ENCODE results near the gene ZNF366.

ZNF366 gene, protein sequence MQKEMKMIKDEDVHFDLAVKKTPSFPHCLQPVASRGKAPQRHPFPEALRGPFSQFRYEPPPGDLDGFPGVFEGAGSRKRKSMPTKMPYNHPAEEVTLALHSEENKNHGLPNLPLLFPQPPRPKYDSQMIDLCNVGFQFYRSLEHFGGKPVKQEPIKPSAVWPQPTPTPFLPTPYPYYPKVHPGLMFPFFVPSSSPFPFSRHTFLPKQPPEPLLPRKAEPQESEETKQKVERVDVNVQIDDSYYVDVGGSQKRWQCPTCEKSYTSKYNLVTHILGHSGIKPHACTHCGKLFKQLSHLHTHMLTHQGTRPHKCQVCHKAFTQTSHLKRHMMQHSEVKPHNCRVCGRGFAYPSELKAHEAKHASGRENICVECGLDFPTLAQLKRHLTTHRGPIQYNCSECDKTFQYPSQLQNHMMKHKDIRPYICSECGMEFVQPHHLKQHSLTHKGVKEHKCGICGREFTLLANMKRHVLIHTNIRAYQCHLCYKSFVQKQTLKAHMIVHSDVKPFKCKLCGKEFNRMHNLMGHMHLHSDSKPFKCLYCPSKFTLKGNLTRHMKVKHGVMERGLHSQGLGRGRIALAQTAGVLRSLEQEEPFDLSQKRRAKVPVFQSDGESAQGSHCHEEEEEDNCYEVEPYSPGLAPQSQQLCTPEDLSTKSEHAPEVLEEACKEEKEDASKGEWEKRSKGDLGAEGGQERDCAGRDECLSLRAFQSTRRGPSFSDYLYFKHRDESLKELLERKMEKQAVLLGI

DNA sequence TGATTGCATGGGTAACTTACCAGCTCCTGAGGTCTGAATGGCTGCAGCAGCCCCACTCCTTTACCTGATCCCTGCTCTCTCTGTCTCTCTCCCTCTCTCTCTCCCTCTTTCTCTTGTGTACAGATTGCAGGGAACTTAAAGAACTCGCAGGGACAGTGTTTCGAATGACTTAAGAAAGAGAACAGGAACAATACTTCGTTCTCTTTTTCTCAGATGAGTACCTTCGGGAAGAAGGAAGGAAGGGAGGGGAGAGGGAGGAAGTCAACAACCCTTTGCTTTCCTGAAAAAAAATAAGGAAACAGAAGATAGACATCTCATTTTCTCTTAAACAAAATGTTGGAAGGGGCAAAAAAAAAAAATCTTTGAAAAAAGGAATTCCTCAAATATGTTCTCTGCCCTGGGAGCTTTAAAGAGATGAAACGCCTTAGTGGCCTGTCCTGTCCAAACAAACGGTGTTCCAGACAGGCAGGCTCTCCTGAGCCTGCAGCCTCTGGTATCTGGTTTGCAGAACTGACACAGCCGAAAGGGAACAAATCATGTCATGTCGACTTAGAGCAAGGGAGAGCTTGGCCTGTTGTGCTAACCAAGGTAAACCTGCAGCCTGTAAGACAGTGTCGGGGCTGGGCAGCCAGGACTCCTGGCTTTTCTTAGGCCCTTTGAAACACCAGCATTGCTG is at the start of gene ZNF366:
TSS of gene ZNF366 (minus strand) at position 180 of the 676 bp plus-strand sequence. CDS start 45,914 bp downstream, outside the sequence.
- DNase-seq = no peak

DNA sequence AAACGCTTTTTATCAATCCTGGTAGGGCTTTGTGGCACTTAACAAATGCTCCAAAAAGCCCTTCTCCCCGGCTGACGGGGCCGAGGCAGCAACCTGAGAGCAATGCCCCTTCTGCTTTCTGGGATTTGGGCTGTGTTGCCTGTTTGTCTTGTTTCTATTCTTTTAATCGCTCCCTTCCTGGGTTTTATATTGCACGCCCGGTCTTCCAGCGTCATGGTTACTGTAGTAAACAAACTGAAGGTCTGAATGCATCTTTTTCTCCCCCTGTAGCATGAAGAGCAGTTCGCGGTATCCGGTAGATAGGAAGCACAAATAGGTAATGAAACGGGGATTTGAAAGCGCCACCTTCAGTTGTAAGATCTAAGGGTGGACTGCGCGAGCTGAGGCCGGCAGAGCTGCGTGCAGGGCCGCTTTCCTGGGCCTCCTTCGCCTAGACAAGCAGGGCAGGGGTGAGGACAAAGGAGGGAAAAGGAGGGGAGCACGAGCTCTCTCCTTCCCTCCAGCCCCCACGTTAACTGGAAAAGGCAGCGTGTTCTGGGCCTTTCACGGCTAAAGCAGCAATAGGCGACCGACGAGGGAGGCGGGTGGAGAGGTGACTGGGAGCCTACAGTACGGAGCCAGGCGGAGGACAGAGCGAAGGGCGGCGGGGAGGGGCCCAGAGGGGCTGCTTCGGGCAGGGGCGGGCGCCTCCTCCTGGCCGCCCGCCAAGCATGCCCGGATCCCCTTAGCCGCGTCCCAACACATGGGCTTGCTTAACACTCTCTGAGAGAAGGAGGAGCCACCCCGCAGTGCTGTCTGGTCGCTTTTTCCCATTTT is 49.3 kb upstream of the ZNF366 start:
- DNase-seq = peak; percentile 60

DNA sequence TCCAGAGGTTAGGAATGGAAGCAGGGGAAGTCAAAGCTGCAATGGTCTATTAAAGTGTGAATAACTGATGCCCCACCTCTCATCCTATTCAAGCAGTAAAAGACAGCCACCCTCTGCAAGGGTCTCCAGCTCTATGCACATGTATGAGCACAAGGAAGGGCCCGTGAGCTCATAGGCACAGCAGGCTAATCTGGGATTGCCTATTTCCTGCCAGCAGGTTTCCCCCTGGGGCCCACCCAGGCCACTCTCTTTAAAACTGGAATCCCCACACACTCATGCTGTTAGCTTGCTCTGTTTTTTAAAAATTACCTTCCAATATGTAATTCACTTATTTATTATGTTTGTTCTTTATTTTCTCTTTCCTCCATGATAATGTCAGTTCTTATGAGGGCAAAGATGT is 48.7 kb upstream of the ZNF366 start:
- no peak for DNase-seq

DNA sequence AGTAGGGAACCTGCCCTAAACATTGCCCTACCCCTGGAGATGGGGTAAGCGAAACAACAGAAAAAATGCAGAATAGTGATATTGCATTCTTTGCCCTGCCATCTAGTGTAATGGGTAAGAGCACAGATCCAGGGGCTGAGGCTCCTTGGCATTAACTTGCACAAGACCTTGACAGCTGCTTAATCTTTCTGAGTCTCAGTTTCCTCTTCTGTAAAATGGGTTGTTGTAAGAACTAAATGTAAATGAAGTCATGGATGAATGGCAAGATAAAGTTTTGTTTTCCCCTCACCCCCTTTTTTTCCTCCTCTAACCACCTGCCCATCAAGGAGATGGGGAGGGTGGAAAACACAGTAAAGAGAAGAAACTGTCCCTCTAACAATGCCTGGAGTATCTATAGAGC is 47.7 kb upstream of the ZNF366 start:
- no peak for DNase-seq

DNA sequence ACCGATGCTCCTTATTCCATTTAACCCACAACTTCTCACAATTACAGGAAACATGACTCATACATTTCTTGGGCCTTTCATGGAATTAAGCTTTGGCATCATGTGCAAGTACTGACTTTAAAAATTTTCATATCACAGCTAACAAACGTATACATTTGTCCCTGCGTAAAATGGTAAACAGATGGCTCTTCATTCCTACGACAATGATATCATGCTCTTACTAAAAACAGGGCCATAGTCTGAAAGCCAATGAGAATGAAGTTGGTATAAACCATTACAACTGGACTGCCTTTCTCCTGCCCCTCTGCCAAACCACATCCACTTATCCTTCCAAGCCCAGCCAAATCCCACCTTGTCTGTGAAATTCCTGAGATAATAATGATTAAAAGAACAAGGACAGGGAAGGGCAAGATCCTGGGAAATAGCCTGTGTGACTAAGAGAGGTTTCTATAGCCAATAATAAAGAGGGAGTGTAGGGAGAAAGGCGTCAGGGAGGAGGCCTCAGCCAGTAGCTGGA is 44.9 kb upstream of the ZNF366 start:
- DNase-seq = no peak

DNA sequence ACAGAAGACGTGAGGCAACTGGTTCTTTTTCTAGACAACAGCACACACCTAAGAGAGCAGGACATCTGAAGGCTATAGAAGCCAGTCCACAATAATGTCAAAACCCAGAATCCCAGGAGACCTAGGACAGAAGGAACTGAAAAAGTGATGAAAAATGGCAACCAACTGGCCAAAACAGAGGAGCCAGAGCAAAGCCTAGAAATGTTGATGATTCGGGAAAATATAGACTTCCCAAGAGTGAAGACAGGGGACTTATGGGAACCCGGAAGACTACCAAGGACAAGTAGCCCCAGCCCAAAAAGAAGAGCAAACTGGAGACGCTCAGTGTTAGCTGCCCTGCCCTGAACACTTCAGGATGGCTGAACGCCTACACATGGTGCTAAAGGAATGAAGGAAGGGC is 43.4 kb upstream of the ZNF366 start:
- no peak for DNase-seq

DNA sequence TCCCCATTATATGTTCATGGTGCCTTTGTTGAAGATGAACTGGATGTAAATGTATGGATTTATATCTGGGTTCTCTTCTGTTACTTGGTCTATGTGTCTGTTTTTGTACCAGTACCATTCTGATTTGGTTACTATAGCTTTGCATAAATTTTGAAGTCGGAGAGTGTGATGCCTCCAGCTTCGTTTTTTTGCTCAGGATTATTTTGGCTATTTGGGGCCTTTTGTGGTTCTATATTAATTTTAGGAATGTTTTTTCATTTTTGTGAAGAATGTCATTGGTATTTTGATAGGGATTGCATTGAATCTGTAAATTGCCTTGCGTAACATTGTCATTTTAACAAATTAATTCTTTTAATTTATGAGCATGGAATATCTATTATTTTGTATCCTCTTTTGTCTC is 36.6 kb upstream of the ZNF366 start:
- DNase-seq = no peak

DNA sequence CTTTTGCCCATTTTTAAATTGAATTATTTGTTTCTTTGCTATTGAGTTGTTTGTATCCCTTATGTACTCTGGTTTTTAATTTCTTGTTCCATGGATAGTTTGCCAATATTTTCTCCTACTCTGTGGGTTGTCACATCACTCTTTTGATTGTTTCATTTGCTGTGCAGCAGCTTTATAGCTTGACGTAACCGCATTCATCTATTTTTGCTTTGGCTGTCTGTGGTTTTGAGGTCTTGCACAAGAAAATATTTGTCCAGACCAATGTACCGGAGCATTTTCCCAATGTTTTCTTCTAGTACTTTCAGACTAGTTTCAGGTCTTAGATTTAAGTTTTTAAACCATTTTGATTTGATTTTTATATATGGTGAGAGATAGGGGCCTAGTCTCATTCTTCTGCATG is 36.2 kb upstream of the ZNF366 start:
- DNase-seq = no peak

DNA sequence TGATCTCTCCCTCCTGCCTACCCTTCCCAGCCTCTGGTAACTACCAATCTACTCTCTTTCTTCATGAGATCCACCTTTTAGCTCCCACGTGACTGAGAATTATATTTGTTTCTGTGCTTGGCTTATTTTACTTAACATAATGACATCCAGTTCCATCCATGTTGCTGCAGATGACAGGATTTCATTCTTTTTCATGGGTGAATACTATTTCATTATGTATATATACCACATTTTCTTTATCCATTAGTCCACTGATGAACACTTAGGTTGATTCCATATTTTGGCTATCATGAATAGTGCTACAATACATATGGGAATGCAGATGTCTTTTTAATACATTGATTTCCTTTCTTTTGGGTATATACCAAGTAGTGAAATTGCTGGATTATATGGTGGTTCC is 35.5 kb upstream of the ZNF366 start:
- DNase-seq = no peak

DNA sequence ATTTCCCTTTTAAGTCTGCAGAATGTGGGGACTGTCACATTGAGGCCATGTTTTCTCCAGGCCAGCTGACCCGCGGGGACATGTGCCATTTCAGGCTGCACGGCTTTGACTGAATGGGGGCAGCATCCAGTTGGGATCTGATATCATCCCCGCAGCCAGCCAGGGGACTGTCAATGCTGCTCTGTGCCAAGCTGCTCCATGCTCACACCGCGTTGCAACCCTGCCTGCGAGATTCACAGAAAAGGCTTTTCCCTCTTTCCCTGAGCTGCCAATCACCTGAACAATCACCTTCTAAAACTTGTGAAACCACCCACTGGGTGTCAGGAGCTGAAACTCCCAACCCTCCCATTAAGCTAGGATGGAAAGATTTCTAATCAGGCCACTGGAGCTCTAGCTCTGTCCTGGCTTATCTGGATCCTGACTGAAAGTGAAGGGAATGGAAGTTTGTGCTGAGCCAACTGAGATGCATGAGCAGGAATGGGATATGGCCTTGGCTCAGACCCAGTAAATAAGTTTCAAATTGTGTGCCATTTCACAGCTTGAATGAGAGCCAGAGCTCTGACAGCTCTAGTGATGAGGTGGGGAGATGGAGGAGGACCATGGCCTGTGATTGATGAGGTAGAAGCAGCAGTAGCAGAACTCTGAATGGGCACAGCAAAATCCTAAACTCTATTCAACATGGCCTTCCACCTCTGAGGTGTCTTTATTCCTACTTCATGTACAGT is 34.5 kb upstream of the ZNF366 start:
- no peak for DNase-seq

DNA sequence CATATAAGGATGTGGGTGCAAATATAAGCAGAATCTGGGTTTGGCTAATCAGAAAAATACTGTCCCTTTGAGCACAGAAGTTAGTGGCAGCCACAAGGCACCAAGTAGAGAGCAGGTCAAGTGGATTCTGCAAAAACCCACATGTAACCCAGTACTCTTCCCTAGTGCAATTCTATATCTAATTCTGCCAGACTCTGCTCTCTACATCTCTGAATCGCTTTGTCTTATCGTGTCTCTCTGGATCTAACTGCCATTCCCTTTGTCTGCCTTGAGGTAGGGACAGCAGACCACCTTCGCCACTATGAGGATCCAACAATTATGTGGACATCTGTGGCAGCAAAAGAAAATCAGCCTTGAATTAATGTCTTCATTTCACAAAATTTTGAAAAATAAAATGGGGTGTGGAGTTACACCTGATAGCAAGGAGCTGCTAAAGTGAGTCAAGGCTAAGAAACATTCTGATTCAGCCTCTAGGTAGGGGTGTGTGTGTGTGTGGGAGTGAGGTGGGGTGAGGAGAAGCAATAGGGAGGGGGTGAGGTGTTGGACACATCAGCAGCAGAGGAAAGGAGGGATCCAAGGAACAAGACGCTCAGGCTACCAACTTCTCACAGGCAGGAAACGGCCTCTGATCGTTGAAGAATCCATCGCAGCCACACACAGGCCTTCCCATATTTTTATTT is 33.7 kb upstream of the ZNF366 start:
- DNase-seq = no peak

DNA sequence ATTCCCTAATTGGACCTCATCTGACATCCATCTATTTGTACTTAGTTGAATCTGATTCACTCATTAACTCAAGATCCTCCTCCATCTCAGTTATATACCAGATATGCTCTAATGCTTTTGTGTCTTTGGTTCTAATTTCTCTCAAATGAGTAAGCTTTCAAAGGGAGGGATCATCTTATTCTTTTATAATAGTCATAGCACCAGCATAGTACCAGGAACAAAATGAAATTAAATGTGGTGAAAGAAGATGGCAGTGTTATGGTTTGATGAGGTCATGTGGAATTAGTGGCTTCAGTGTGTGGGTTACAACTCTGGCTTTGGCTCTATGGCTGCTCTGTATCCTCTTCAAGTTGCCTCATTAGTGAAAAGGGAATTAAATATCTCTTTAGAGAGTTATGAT is 32.5 kb upstream of the ZNF366 start:
- no peak for DNase-seq

DNA sequence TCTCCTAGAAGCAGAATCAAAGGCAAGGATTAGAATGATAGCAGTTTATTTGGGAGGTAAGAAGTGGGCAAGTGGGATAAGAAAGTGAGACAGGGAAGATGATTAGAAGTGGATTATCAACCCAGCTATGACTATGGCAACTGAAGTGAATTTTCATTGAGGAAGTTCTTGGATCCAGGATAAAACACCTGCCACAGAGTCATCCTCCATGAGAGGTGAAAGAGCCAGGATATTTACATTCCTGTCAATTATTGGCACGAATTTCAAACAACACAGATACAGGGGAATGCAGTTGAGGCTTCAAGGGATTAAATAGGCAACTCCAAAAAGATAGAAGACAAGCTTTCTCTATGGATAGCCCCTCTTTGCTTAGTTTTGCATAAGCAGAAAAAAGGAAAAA is 31.8 kb upstream of the ZNF366 start:
- no peak for DNase-seq

DNA sequence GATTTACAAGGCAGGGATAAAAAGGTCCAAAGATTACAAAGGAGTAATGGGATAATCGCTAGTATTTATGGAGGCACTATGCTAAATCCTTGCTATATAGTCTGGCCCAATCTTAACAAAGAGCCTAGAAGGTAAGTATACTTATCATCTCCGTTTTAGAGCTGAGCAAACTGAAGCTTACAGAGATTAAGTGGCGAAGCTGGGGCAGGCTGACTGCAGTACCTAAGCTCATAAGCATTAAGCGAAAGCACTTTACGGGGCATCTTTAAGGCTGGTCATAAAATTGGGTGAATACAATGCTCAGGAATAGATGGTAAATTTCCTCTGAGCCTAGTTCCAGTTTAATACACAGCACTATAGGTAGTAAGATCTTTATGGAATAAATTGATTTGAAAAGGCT is 30.0 kb upstream of the ZNF366 start:
- no peak for DNase-seq

DNA sequence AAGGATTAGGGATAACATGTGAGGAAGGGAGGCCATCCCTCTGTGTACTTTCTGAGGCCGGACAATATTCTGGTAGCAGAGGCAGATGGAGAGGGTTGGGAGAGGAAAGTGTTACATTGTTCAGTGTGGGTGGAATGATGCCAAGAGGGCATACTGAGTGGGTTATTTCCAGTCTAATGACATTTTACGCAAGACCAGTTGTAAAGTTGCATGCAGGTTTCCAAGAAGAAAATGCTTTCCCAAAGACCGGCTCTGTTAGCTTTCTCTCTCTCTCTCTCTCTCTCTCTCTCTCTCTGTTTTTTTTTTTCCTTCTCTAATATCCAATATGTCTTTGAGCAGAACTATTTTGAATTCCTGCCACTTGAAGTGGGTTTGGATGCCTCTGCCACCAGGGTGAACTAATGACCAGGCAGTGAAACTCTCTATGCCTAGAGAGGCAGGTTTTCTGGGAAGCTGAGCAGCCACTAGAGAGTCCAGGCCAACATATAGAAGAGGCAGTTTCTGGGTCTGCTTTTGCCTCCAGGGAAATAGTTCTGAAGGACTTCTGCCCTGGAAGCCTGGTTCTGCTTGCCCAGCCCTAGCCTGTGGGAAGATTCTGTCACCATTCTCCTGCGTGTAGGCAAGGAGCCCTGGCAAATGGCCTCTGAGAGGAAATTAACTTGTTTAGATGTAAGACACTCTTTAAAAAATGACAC is 24.4 kb upstream of the ZNF366 start:
- DNase-seq = no peak

DNA sequence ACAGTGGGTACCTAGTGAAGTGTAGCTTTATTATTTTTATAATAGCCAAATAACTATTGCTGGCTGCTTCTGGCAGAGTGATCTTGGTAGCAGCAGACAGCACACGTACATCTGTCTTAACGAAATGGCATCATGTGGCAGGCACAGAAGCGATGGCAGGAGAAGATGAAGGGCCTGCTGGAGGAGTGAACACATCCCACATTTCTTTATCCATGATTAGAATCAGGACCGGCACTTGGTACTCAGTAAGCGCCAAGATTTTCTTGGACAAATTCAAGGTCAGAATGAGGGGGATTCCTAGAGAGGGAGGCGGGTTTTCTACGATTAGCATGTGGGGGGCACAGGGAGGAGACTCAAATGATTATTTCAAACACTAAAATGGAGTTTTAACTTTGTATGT is 23.0 kb upstream of the ZNF366 start:
- no peak for DNase-seq

DNA sequence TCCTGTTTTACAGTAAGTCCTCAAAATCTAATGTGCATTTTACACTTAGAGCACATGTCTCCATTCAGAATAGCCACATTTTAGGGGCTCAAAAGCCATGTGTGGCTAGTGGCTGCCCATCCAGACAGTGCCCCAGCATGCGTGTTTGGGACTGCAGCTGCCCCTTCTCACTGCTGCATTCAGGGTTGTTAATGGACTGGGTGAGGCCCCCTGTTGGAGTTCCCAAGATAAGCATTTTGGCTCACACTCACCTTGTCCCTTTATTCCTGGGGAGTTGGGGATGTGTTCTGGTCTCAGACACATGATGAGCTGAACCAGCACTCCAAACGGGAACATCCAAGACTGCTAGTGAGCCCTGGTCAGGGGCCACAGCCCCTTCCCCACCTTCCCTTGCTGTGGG is 22.2 kb upstream of the ZNF366 start:
- no peak for DNase-seq

DNA sequence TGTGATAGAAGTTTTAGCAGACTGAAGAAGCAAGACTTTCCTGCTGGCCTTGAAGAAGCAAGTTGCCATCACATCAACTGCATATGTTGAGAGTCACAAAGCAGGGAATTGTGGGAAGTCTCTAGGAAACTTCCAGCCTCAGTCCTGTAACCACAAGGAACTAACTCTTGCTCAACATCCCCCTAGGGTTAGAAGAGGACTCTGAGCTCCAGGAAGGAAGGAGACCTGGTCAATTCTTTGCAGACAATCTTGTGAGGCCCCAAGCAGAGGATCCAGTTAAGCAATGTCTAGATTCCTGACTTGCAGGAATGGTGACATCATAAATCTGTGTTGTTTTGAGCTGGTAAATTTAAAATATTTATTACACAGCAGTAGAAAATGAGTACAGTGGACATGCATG is 18.6 kb upstream of the ZNF366 start:
- no peak for DNase-seq

DNA sequence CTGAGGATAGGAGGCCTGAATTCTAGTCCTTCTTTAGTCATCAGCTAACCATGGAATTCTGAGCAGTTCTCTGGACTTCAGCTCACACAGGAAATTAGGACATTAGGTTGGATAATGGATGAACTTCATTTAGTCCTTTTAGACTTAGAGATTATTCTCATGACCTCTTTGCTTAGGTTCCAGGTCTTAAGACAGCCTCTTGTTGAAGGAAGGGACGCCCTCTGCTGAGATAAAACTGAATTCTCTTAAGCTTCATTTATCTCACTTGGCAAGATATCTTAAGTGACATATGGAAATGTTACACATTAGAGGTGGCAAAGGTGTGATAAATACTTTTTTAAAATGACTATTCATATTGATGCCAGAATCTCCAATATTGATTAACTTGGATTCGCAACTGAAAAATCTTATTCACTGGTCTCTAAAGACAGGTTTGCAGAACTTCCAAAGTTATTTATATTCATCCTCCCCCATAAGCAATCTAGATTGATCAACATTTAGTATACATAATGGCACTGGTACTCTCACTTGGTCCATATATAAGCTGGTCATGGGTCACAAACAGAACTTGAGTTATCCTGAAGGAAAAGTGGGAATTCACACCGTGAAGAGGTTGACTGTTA is 16.9 kb upstream of the ZNF366 start:
- DNase-seq = no peak

DNA sequence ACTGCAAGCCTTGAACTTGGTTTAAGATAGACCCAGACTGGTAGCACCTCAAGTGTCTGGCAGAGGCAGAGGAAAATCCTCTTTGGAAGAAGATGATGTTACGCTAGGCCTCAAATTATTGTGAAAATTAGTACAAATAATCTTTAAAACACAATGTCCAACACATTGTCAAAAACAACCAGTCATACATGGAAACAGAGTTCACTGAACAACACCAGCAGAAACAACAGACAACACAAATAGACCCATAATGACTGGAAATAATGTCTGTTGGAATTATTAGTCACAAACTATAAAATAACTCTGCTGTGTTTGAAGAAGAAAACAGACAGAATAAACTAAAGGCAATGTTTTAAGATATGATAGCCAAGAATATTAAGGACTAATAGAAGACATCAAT is 15.4 kb upstream of the ZNF366 start:
- no peak for DNase-seq
